DOHH2 (cell line): Measurements from ENCODE around the gene HMGCLL1.

Source experiments
- H3F3A ChIP-seq: fragments of 200-600 bp; sonication (generic), shearing (Covaris generic); 2 replicates; pipeline ENCODE4 v1.6.0; 2016; ENCODE audit warnings: antibody characterized with exemption, mild to moderate bottlenecking; ENCODE audit not compliant: control insufficient read depth, insufficient read depth
- H3K27ac ChIP-seq: fragments of 200-600 bp; sonication (generic); 2 replicates; pipeline ENCODE4 v1.5.1; 2014; ENCODE audit warnings: low read depth, mild to moderate bottlenecking, low read length, moderate library complexity
- H3K27me3 ChIP-seq: fragments of 200-600 bp; sonication (generic); 2 replicates; pipeline ENCODE4 v1.6.1; 2014; ENCODE audit warnings: mild to moderate bottlenecking, low read length, mixed read lengths; ENCODE audit not compliant: control insufficient read depth
- H3K36me3 ChIP-seq: fragments of 200-600 bp; sonication (generic); 2 replicates; pipeline ENCODE4 v1.6.1; 2014; ENCODE audit warnings: mild to moderate bottlenecking, low read length, moderate library complexity, mixed read lengths; ENCODE audit not compliant: control insufficient read depth
- H3K4me1 ChIP-seq: fragments of 200-600 bp; sonication (generic); 2 replicates; pipeline ENCODE4 v1.6.1; 2014; ENCODE audit warnings: mild to moderate bottlenecking, low read length, mixed read lengths; ENCODE audit not compliant: control insufficient read depth
- H3K4me2 ChIP-seq: fragments of 200-600 bp; sonication (generic); 2 replicates; pipeline ENCODE4 v1.6.0; 2014; ENCODE audit warnings: mild to moderate bottlenecking, low read length, moderate library complexity
- H3K4me3 ChIP-seq: fragments of 200-600 bp; sonication (generic); 2 replicates; pipeline ENCODE4 v1.5.1; 2014; ENCODE audit warnings: mild to moderate bottlenecking, low read length, mixed read lengths
- H3K79me2 ChIP-seq: fragments of 200-600 bp; sonication (generic); 2 replicates; pipeline ENCODE4 v1.6.1; 2014; ENCODE audit warnings: mild to moderate bottlenecking, low read length, mixed read lengths; ENCODE audit not compliant: control insufficient read depth
- H3K9me2 ChIP-seq: fragments of 200-600 bp; sonication (generic); replicated peaks from 2 replicates; pipeline ENCODE4 v1.6.1; 2014; ENCODE audit warnings: mild to moderate bottlenecking, low read length, mixed read lengths; ENCODE audit not compliant: control insufficient read depth
- H3K9me3 ChIP-seq: fragments of 200-600 bp; sonication (generic); 2 replicates; pipeline ENCODE4 v1.6.1; 2014; ENCODE audit warnings: antibody characterized with exemption, low read length, mixed read lengths; ENCODE audit not compliant: control insufficient read depth, insufficient read depth
- H4K20me1 ChIP-seq: fragments of 200-600 bp; sonication (generic); 2 replicates; pipeline ENCODE4 v1.6.0; 2014; ENCODE audit warnings: low read depth, mild to moderate bottlenecking, antibody characterized with exemption, low read length, moderate library complexity; ENCODE audit not compliant: control insufficient read depth, insufficient read depth
- CTCF ChIP-seq: fragments of 200-600 bp; sonication (generic); IDR thresholded peaks from one replicate; pipeline ENCODE4 v1.5.1; 2014; ENCODE audit warnings: antibody characterized with exemption, mild to moderate bottlenecking, low read depth, low read length; ENCODE audit not compliant: poor library complexity, severe bottlenecking
- EZH2phosphoT487 ChIP-seq: fragments of 200-600 bp; sonication (generic); IDR thresholded peaks from 2 replicates; pipeline ENCODE4 v1.6.1; 2017; ENCODE audit warnings: borderline replicate concordance, mild to moderate bottlenecking, antibody characterized with exemption, low read length, moderate library complexity, mixed read lengths

HMGCLL1 gene

DNA sequence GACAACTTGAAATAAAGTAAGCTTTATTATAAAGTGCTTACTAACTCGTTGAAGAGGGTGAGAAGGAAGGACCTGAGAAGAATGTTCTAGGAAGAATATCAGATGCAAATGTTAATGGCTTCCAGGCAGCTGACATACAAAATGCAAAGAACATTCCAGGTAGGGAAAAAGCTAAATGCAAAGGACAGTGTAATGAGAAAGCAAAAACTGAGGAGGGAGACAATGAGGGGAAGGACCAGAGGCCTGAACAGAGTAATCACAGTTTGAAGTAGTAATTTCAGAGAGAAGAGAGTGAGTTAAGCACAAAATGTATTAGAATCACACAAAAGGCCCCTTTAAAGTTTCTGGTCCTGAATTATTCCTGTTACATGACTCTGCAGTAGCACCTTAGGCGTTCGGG, 81.3 kb downstream of the HMGCLL1 start:
- Histone ChIP-seq H3K4me1 (no peaks in the 10 kb centered on the region), H3K4me2 (no peak overlapping the region), H3K36me3 (no peaks in the 10 kb centered on the region), H3K9me2 (no peaks in the 10 kb centered on the region), H3F3A (no peaks in the 10 kb centered on the region), H3K27ac (no peak overlapping the region), H3K4me3 (no peak overlapping the region), H3K79me2 (no peaks in the 10 kb centered on the region), H3K27me3 (no peaks in the 10 kb centered on the region), H3K9me3 (no peaks in the 10 kb centered on the region), H4K20me1 (no peaks in the 10 kb centered on the region)
- TF ChIP-seq EZH2phosphoT487 (no peak), CTCF (no peak)

GRCh38 chr6:55496201-55496600, 82.8 kb downstream of the HMGCLL1 start:
- H3K36me3 ChIP-seq = no peaks in the 10 kb centered on the region
- no peaks in the 10 kb centered on the region for H3F3A ChIP-seq
- no peak overlapping the region for H3K27ac ChIP-seq
- no peaks in the 10 kb centered on the region for H3K4me1 ChIP-seq
- H3K79me2 ChIP-seq = no peaks in the 10 kb centered on the region
- no peak overlapping the region for H3K4me3 ChIP-seq
- no peaks in the 10 kb centered on the region for H3K27me3 ChIP-seq
- H4K20me1 ChIP-seq = no peaks in the 10 kb centered on the region
- H3K4me2 ChIP-seq = no peak overlapping the region
- H3K9me2 ChIP-seq = no peaks in the 10 kb centered on the region
- H3K9me3 ChIP-seq = no peaks in the 10 kb centered on the region
- TF ChIP-seq CTCF (no peak), EZH2phosphoT487 (no peak)

DNA sequence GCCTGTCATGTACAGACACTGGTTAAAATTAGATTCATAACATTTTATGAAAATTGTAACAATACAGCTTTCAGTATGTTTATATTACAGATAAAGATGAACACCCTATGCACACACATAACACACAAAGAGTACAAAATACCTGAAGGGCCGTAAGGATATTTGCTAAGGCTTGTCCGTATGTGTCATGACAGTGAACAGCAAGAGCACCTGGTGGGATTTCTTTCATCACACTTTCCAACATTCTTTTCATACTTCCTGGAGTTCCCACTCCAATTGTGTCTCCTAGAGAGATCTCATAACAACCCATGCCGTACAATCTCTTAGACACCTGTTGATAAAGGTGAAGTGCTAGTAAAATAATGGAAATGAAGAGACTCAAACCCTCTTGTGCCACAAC, 83.7 kb downstream of the HMGCLL1 start:
- Histone ChIP-seq H3K79me2 (no peaks in the 10 kb centered on the region), H3K27ac (no peak overlapping the region), H3K4me3 (no peak overlapping the region), H3F3A (no peaks in the 10 kb centered on the region), H3K27me3 (no peaks in the 10 kb centered on the region), H3K4me2 (no peak overlapping the region), H3K4me1 (no peaks in the 10 kb centered on the region), H3K36me3 (no peaks in the 10 kb centered on the region), H3K9me3 (no peaks in the 10 kb centered on the region), H4K20me1 (no peaks in the 10 kb centered on the region), H3K9me2 (no peaks in the 10 kb centered on the region)
- TF ChIP-seq EZH2phosphoT487 = no peak
- TF ChIP-seq CTCF = no peak

DNA sequence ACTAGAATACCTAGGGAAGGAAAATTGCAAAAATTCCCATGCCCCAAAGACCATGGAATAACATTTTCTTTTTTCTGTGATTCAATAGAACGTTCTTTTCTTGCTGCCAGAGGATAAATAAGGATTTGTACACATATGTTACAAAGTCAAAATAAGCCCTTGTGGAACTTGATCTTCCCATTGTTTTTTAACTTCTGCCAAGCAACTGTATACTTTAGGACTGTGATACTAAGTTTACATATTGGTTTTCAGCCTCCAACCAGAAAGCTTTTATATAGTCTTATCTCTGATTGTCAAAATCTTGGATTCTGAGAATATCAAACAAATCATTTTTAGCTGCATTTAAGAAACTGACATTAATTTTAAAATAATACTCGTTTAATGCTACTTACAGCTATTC, 84.6 kb downstream of the HMGCLL1 start:
- H3K36me3 ChIP-seq = no peaks in the 10 kb centered on the region
- no peaks in the 10 kb centered on the region for H4K20me1 ChIP-seq
- H3F3A ChIP-seq = no peaks in the 10 kb centered on the region
- no peaks in the 10 kb centered on the region for H3K27me3 ChIP-seq
- H3K79me2 ChIP-seq = no peaks in the 10 kb centered on the region
- no peaks in the 10 kb centered on the region for H3K4me1 ChIP-seq
- H3K4me2 ChIP-seq = no peak overlapping the region
- no peak overlapping the region for H3K4me3 ChIP-seq
- TF ChIP-seq CTCF (no peak), EZH2phosphoT487 (no peak)
- H3K9me2 ChIP-seq = no peaks in the 10 kb centered on the region
- H3K9me3 ChIP-seq = no peaks in the 10 kb centered on the region
- H3K27ac ChIP-seq = no peak overlapping the region
